GM19455 (cell line): ENCODE data around the gene NUDT4.

Experiments
- ATAC-seq: cut with Tn5 transposase; IDR thresholded peaks from one replicate; pipeline ENCODE4 v1.9.1; 2021; ENCODE audit not compliant: unreplicated experiment

The NUDT4 gene

GRCh38 chr12:93377252-93378195 is at the start of gene NUDT4:
TSS of gene NUDT4 (plus strand) at chr12:93377925. CDS start at chr12:93378323, 398 bp downstream.
- ATAC-seq = peak; percentile 58

- ATAC-seq = no peak
Measured at GRCh38 chr12:93333054-93333453, 44.7 kb upstream of the NUDT4 start.

- no peak for ATAC-seq
Measured at GRCh38 chr12:93333828-93334227, 43.9 kb upstream of the NUDT4 start.

- no peak for ATAC-seq
Measured at GRCh38 chr12:93335603-93336162, 42.0 kb upstream of the NUDT4 start.

- ATAC-seq = no peak
Measured at GRCh38 chr12:93336291-93336741, 41.4 kb upstream of the NUDT4 start.

- no peak for ATAC-seq
Measured at GRCh38 chr12:93338598-93338997, 39.1 kb upstream of the NUDT4 start.

- ATAC-seq = no peak
Measured at GRCh38 chr12:93339695-93340094, 38.0 kb upstream of the NUDT4 start.

GRCh38 chr12:93341409-93342049 is 36.2 kb upstream of the NUDT4 start:
- ATAC-seq = no peak

GRCh38 chr12:93347054-93347785 is 30.5 kb upstream of the NUDT4 start:
- ATAC-seq = no peak

- no peak for ATAC-seq
Measured at GRCh38 chr12:93348575-93349435, 28.9 kb upstream of the NUDT4 start.

- ATAC-seq = no peak
Measured at GRCh38 chr12:93351726-93352125, 26.0 kb upstream of the NUDT4 start.

- ATAC-seq = no peak
Measured at GRCh38 chr12:93352321-93352720, 25.4 kb upstream of the NUDT4 start.

GRCh38 chr12:93356214-93356613 is 21.5 kb upstream of the NUDT4 start:
- ATAC-seq = no peak

- peak; percentile 87 for ATAC-seq
Measured at GRCh38 chr12:93358058-93358457, 19.7 kb upstream of the NUDT4 start.

GRCh38 chr12:93358821-93359220 is 18.9 kb upstream of the NUDT4 start:
- ATAC-seq = no peak

- ATAC-seq = no peak
Measured at GRCh38 chr12:93360688-93361087, 17.0 kb upstream of the NUDT4 start.

GRCh38 chr12:93361151-93361919 is 16.4 kb upstream of the NUDT4 start:
- ATAC-seq = no peak

- no peak for ATAC-seq
Measured at GRCh38 chr12:93363841-93364297, 13.9 kb upstream of the NUDT4 start.
